HG02840 (cell line): ENCODE results near the gene MAB21L2.
"Not testable (repeated sequence)": the region's sequence is repeated elsewhere in the genome, so short reads cannot be mapped to it uniquely, and the experiment has no call there.

ENCODE experiments used
- ATAC-seq: cut with Tn5 transposase; IDR thresholded peaks from one replicate; pipeline ENCODE4 v1.9.1; 2021; ENCODE audit warnings: mild to moderate bottlenecking, moderate library complexity, moderate number of reproducible peaks; ENCODE audit not compliant: unreplicated experiment, low FRiP score

Gene MAB21L2

GRCh38 chr4:150582146-150582872 lies at the start of gene MAB21L2:
Gene MAB21L2 (plus strand): TSS chr4:150582151. CDS start chr4:150583030, 879 bp downstream.
- no peak for ATAC-seq

- no peak for ATAC-seq
Observed at GRCh38 chr4:150533673-150534072, 48.3 kb upstream of the MAB21L2 start.

GRCh38 chr4:150534818-150535217 lies 47.1 kb upstream of the MAB21L2 start:
- ATAC-seq: no peak

- ATAC-seq: not testable (repeated sequence)
Observed at GRCh38 chr4:150537911-150538310, 44.0 kb upstream of the MAB21L2 start.

GRCh38 chr4:150540536-150540935 lies 41.4 kb upstream of the MAB21L2 start:
- no peak for ATAC-seq

- ATAC-seq: no peak
Observed at GRCh38 chr4:150540959-150541360, 41.0 kb upstream of the MAB21L2 start.

- no peak for ATAC-seq
Observed at GRCh38 chr4:150541681-150542080, 40.3 kb upstream of the MAB21L2 start.

GRCh38 chr4:150543042-150543441 lies 38.9 kb upstream of the MAB21L2 start:
- no peak for ATAC-seq

- ATAC-seq: no peak
Observed at GRCh38 chr4:150546286-150546685, 35.7 kb upstream of the MAB21L2 start.

GRCh38 chr4:150547154-150547838 lies 34.7 kb upstream of the MAB21L2 start:
- ATAC-seq: no peak

GRCh38 chr4:150557811-150558210 lies 24.1 kb upstream of the MAB21L2 start:
- not testable (repeated sequence) for ATAC-seq

GRCh38 chr4:150561143-150561737 lies 20.7 kb upstream of the MAB21L2 start:
- ATAC-seq: no peak

GRCh38 chr4:150562250-150562649 lies 19.7 kb upstream of the MAB21L2 start:
- no peak for ATAC-seq

- ATAC-seq: no peak
Observed at GRCh38 chr4:150562751-150563150, 19.2 kb upstream of the MAB21L2 start.

GRCh38 chr4:150564967-150565366 lies 17.0 kb upstream of the MAB21L2 start:
- ATAC-seq: not testable (repeated sequence)

GRCh38 chr4:150567070-150567469 lies 14.9 kb upstream of the MAB21L2 start:
- no peak for ATAC-seq

GRCh38 chr4:150569384-150569987 lies 12.5 kb upstream of the MAB21L2 start:
- ATAC-seq: no peak

- ATAC-seq: no peak
Observed at GRCh38 chr4:150569998-150570535, 11.9 kb upstream of the MAB21L2 start.

GRCh38 chr4:150570862-150571261 lies 11.1 kb upstream of the MAB21L2 start:
- ATAC-seq: no peak

- ATAC-seq: no peak
Observed at GRCh38 chr4:150572704-150573504, 9.0 kb upstream of the MAB21L2 start.
